Left lung (tissue), 10 donors: ENCODE measurements around the gene WDR90. TPM values are rescaled to one million over a fixed set of nuclear protein-coding genes. Genes with fewer than 3 reads are reported as not detected.

ENCODE experiments used
- ATAC-seq: fragments of 200-7000 bp; cut with Tn5 transposase; one replicate; pipeline ENCODE4 v1.9.1; 2020; ENCODE audit warnings: moderate library complexity
- DNase-seq, 4 donors: peaks; one replicate each; pipeline ENCODE4 v3.0.0-alpha.2; 2013 to 2020
- H3K27ac ChIP-seq, 2 donors: fragments of 200-600 bp; sonication (generic) in 1 of 2; one replicate each; pipeline versions ENCODE4 v1.5.0 to v1.8.0; 2020 to 2021
- H3K27me3 ChIP-seq, 2 donors: fragments of 200-600 bp; sonication (generic) in 1 of 2; one replicate each; pipeline versions ENCODE4 v1.5.0 to v1.8.0; 2020 to 2021
- H3K36me3 ChIP-seq, 2 donors: fragments of 200-600 bp; sonication (generic) in 1 of 2; one replicate each; pipeline versions ENCODE4 v1.5.0 to v1.8.0; 2020 to 2021
- H3K4me1 ChIP-seq, 2 donors: fragments of 200-600 bp; one replicate each; pipeline ENCODE4 v1.8.0; 2021
- H3K4me3 ChIP-seq, 2 donors: fragments of 200-600 bp; sonication (generic) in 1 of 2; one replicate each; pipeline versions ENCODE4 v1.5.0 to v1.8.0; 2020 to 2021; ENCODE audit warnings: mild to moderate bottlenecking in 1 of 2
- H3K9me3 ChIP-seq, 2 donors: fragments of 200-600 bp; sonication (generic) in 1 of 2; one replicate each; pipeline versions ENCODE4 v1.5.0 to v1.8.0; 2020 to 2021
- CTCF ChIP-seq, 2 donors: fragments of 200-600 bp; sonication (generic) in 1 of 2; IDR thresholded peaks; one replicate each; pipeline versions ENCODE4 v1.5.0 to v1.8.0; 2021; ENCODE audit warnings: antibody characterized with exemption in 2 of 2
- intact Hi-C, 2 donors: fragments of 100-400 bp; cut with DNase I; formaldehyde crosslinking; loops; one replicate each; pipeline versions ENCODE4 v1.11.2 to v1.14.2; 2022
- polyA plus RNA-seq, 6 donors: library from polyadenylated mRNA; unstranded; fragments of 120-200 nt; gene quantifications; one replicate each; pipeline ENCODE4 v1.2.1, GENCODE V29; 2013; ENCODE audit not compliant: insufficient read length in 6 of 6
- total RNA-seq, 2 donors: library from RNA; stranded (reverse); fragmentation: NEBNext Ultra II Directional; extraction: Animal tissue kit (Norgen Biotek cat#: 25700); gene quantifications; one replicate each; pipeline ENCODE4 v1.2.1, GENCODE V29; 2021
- donor health status: DM: no; HTN: yes; CAD: no.
- donor health status: DM: no; HTN: no; CAD: no.

Gene WDR90
- total and polyA plus RNA-seq, 8 donors: 27.3 to 63.0 (median 41.4) TPM

- Histone ChIP-seq H3K4me3 (no peak overlapping the region), H3K9me3 (no peaks in the 10 kb centered on the region), H3K4me1 (peaks cover 11 to 37% of the 10 kb centered on the region in 2 donors), H3K27ac (peak overlapping the region in 1 of 2 donors; percentile 58), H3K36me3 (peaks cover 0 to 67% of the 10 kb centered on the region in 2 donors), H3K27me3 (peaks cover 0 to 6% of the 10 kb centered on the region in 2 donors)
- DNase-seq (no peak), ATAC-seq (no peak)
- no peak for TF ChIP-seq CTCF (IDR thresholded peaks at IDR 0.05)
- intact Hi-C loops: no loop called here
These were observed 19.9 kb upstream of the WDR90 start for GRCh38 chr16:629185-629832.

GRCh38 chr16:629833-630248 lies 19.3 kb upstream of the WDR90 start:
- TF ChIP-seq CTCF (IDR thresholded peaks at IDR 0.05): no peak
- Histone ChIP-seq H3K4me3 (no peak overlapping the region), H3K9me3 (no peaks in the 10 kb centered on the region), H3K4me1 (peaks cover 11 to 42% of the 10 kb centered on the region in 2 donors), H3K27me3 (peaks cover 0 to 6% of the 10 kb centered on the region in 2 donors), H3K27ac (peak overlapping the region in 1 of 2 donors; percentile 58), H3K36me3 (peaks cover 0 to 68% of the 10 kb centered on the region in 2 donors)
- intact Hi-C loops: no loop called here
- DNase-seq (no peak), ATAC-seq (no peak)

- intact Hi-C loops: no loop called here
- Histone ChIP-seq H3K4me3 (no peak overlapping the region), H3K27ac (peak overlapping the region in 1 of 2 donors; percentile 58), H3K4me1 (peaks cover 13 to 47% of the 10 kb centered on the region in 2 donors), H3K27me3 (peaks cover 0 to 6% of the 10 kb centered on the region in 2 donors), H3K36me3 (peaks cover 0 to 63% of the 10 kb centered on the region in 2 donors), H3K9me3 (no peaks in the 10 kb centered on the region)
- no peak for TF ChIP-seq CTCF (IDR thresholded peaks at IDR 0.05)
- ATAC-seq (no peak), DNase-seq (no peak)
These were observed 18.8 kb upstream of the WDR90 start for GRCh38 chr16:630249-630814.

GRCh38 chr16:630815-631405 lies 18.3 kb upstream of the WDR90 start, which contains the start of gene WFIKKN1:
WFIKKN1 (plus strand) TSS chr16:630985; CDS start chr16:631254, 269 bp downstream.
- ATAC-seq (peak; percentile 36), DNase-seq (peak in 2 of 4 donors; percentile 55 to 88)
- Histone ChIP-seq H3K9me3 (no peaks in the 10 kb centered on the region), H3K36me3 (peaks cover 0 to 57% of the 10 kb centered on the region in 2 donors), H3K27me3 (peaks cover 0 to 6% of the 10 kb centered on the region in 2 donors), H3K4me1 (peaks cover 15 to 52% of the 10 kb centered on the region in 2 donors), H3K4me3 (no peak within 1 kb of the TSS), H3K27ac (peak within 1 kb of the TSS in 1 of 2 donors; percentile 58)
- intact Hi-C loops: no loop called here
- no peak for TF ChIP-seq CTCF (IDR thresholded peaks at IDR 0.05)

- Histone ChIP-seq H3K4me1 (peaks cover 15 to 52% of the 10 kb centered on the region in 2 donors), H3K4me3 (no peak overlapping the region), H3K36me3 (peaks cover 0 to 47% of the 10 kb centered on the region in 2 donors), H3K27me3 (peaks cover 0 to 6% of the 10 kb centered on the region in 2 donors), H3K27ac (no peak overlapping the region), H3K9me3 (no peaks in the 10 kb centered on the region)
- DNase-seq (no peak), ATAC-seq (no peak)
- intact Hi-C loops: no loop called here
- TF ChIP-seq CTCF (IDR thresholded peaks at IDR 0.05): no peak
These were observed 17.3 kb upstream of the WDR90 start for GRCh38 chr16:631808-632358.
